ENCODE measurements around the gene BICDL2. TPM values are rescaled to one million over a fixed set of nuclear protein-coding genes. Genes with fewer than 3 reads are reported as not detected.
"Not testable (repeated sequence)": the region's sequence is repeated elsewhere in the genome, so short reads cannot be mapped to it uniquely, and the experiment has no call there.

Gene BICDL2
- total and polyA plus RNA-seq, 2 donors from 2014 or later, result 2.9 to 12.1 TPM

- H3K27me3 ChIP-seq (ENCODE audit: control insufficient read depth, insufficient read depth, low read length), result no peaks in the 10 kb centered on the region
- no peak overlapping the region for H3K27ac ChIP-seq (ENCODE audit: low read depth in 2 of 2, low read length in 2 of 2)
- FAIRE-seq, result no peak
- H3K9ac ChIP-seq (ENCODE audit: low read length in 3 of 3), result no peak overlapping the region
- intact Hi-C loops (cut with DNase I), result no loop called here
- no peaks in the 10 kb centered on the region for H3K9me3 ChIP-seq (ENCODE audit: control insufficient read depth in 2 of 3, insufficient read depth in 1 of 3, low read length in 3 of 3)
- TF ChIP-seq, protein P1, sequence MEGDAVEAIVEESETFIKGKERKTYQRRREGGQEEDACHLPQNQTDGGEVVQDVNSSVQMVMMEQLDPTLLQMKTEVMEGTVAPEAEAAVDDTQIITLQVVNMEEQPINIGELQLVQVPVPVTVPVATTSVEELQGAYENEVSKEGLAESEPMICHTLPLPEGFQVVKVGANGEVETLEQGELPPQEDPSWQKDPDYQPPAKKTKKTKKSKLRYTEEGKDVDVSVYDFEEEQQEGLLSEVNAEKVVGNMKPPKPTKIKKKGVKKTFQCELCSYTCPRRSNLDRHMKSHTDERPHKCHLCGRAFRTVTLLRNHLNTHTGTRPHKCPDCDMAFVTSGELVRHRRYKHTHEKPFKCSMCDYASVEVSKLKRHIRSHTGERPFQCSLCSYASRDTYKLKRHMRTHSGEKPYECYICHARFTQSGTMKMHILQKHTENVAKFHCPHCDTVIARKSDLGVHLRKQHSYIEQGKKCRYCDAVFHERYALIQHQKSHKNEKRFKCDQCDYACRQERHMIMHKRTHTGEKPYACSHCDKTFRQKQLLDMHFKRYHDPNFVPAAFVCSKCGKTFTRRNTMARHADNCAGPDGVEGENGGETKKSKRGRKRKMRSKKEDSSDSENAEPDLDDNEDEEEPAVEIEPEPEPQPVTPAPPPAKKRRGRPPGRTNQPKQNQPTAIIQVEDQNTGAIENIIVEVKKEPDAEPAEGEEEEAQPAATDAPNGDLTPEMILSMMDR (IDR thresholded peaks at IDR 0.05; ENCODE audit: borderline replicate concordance, extremely low read depth, insufficient read depth), result no peak
- peaks cover 0 to 6% (median 0%) of the 10 kb centered on the region in 3 donors for H3K4me1 ChIP-seq (ENCODE audit: control insufficient read depth in 2 of 3, insufficient read depth in 2 of 3, low read depth in 1 of 3, low read length in 3 of 3)
- no peaks in the 10 kb centered on the region for H3K36me3 ChIP-seq (ENCODE audit: control insufficient read depth in 2 of 3, insufficient read depth in 3 of 3, low read length in 3 of 3)
- DNase-seq, result peak in 1 of 5 donors; percentile 83
- H3K4me3 ChIP-seq (ENCODE audit: low read length in 3 of 3), result no peak overlapping the region
These were observed 38.2 kb upstream of the BICDL2 start for GRCh38 chr16:3074860-3075522.

GRCh38 chr16:3073448-3073847 lies 36.7 kb upstream of the BICDL2 start:
- H3K4me1 ChIP-seq (ENCODE audit: control insufficient read depth in 2 of 3, insufficient read depth in 2 of 3, low read depth in 1 of 3, low read length in 3 of 3), result peaks cover 0 to 6% (median 0%) of the 10 kb centered on the region in 3 donors
- H3K9ac ChIP-seq (ENCODE audit: low read length in 3 of 3), result no peak overlapping the region
- H3K9me3 ChIP-seq (ENCODE audit: control insufficient read depth in 2 of 3, insufficient read depth in 1 of 3, low read length in 3 of 3), result no peaks in the 10 kb centered on the region
- H3K27ac ChIP-seq (ENCODE audit: low read depth in 2 of 2, low read length in 2 of 2), result no peak overlapping the region
- FAIRE-seq, result no peak
- H3K4me3 ChIP-seq (ENCODE audit: low read length in 3 of 3), result no peak overlapping the region
- H3K36me3 ChIP-seq (ENCODE audit: control insufficient read depth in 2 of 3, insufficient read depth in 3 of 3, low read length in 3 of 3), result no peaks in the 10 kb centered on the region
- TF ChIP-seq, protein P1 (IDR thresholded peaks at IDR 0.05; ENCODE audit: borderline replicate concordance, extremely low read depth, insufficient read depth), result no peak
- no peaks in the 10 kb centered on the region for H3K27me3 ChIP-seq (ENCODE audit: control insufficient read depth, insufficient read depth, low read length)
- DNase-seq, result peak in 1 of 5 donors; percentile 22
- intact Hi-C loops (cut with DNase I), result no loop called here

DNA sequence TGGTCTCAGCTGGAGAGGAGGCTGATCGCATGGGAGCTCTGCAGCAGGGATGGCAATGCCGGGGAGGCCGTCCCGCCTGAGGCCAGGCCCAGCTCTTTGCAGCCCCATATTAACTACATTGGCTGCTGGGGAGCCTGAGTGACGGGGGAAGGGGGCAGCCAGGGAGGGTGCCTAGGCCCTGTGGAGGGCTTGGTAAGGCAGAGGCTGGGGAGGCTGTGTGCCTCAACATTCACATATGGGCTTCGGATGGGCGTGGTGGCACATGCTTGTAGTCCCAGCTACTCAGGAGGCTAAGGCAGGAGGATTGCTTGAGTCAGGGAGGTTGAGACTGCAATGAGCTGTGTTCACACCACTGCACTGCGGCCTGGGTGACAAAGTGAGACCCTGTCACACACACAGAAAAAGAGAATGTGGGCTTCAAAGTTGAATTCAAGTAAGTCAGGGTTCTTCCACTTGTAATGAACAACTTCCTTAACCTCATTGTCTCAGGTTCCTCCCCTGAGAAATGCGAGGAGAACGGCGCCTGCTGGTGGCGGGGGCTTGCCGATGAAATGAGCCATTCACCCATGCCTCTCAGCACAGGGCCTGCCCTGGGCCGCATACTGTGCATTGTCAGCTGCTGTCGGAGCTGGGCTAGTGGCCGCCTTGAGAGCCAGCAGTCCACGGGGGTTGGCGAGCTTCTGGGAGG lies 36.0 kb upstream of the BICDL2 start:
- H3K9ac ChIP-seq (ENCODE audit: low read length in 3 of 3); H3K9me3 ChIP-seq (ENCODE audit: control insufficient read depth in 2 of 3, insufficient read depth in 1 of 3, low read length in 3 of 3); intact Hi-C loops (cut with DNase I); H3K27ac ChIP-seq (ENCODE audit: low read depth in 2 of 2, low read length in 2 of 2); H3K4me3 ChIP-seq (ENCODE audit: low read length in 3 of 3); FAIRE-seq; H3K36me3 ChIP-seq (ENCODE audit: control insufficient read depth in 2 of 3, insufficient read depth in 3 of 3, low read length in 3 of 3); H3K27me3 ChIP-seq (ENCODE audit: control insufficient read depth, insufficient read depth, low read length); H3K4me1 ChIP-seq (ENCODE audit: control insufficient read depth in 2 of 3, insufficient read depth in 2 of 3, low read depth in 1 of 3, low read length in 3 of 3): not testable (repeated sequence)
- peak in 1 of 5 donors; percentile 22 for DNase-seq

GRCh38 chr16:3072148-3072547 lies 35.4 kb upstream of the BICDL2 start:
- H3K27ac ChIP-seq (ENCODE audit: low read depth in 2 of 2, low read length in 2 of 2); H3K4me1 ChIP-seq (ENCODE audit: control insufficient read depth in 2 of 3, insufficient read depth in 2 of 3, low read depth in 1 of 3, low read length in 3 of 3); H3K27me3 ChIP-seq (ENCODE audit: control insufficient read depth, insufficient read depth, low read length); H3K36me3 ChIP-seq (ENCODE audit: control insufficient read depth in 2 of 3, insufficient read depth in 3 of 3, low read length in 3 of 3); H3K9ac ChIP-seq (ENCODE audit: low read length in 3 of 3); H3K9me3 ChIP-seq (ENCODE audit: control insufficient read depth in 2 of 3, insufficient read depth in 1 of 3, low read length in 3 of 3); H3K4me3 ChIP-seq (ENCODE audit: low read length in 3 of 3); FAIRE-seq; intact Hi-C loops (cut with DNase I): not testable (repeated sequence)
- DNase-seq, result peak in 1 of 5 donors; percentile 49

Data from kidney (tissue), 14 donors.